HEK293T (cell line): ENCODE measurements around the gene CAPZA1.

Experiments
- CTCF ChIA-PET: fragments of 350-600 bp; formaldehyde crosslinking; extraction: SDS; loops from one replicate; lab custom pipeline; 2021; ENCODE audit warnings: antibody characterized with exemption, inconsistent platforms; lab: Yijun Ruan, JAX
- POLR2A ChIA-PET: fragments of 350-600 bp; formaldehyde crosslinking; extraction: SDS; loops from one replicate; lab custom pipeline; 2020; ENCODE audit warnings: antibody characterized with exemption, inconsistent platforms; lab: Yijun Ruan, JAX
- DNase-seq: peaks from one replicate; pipeline ENCODE4 v3.0.0; 2012; ENCODE audit warnings: mixed read lengths; ENCODE audit errors: extremely low spot score
- ARNT ChIP-seq: fragments of 450-650 bp; IDR thresholded peaks from 2 replicates; pipeline ENCODE4 v1.6.1; 2017; ENCODE audit warnings: mild to moderate bottlenecking
- BHLHE40 ChIP-seq: fragments of 450-650 bp; IDR thresholded peaks from 2 replicates; pipeline ENCODE4 v1.6.1; 2016; ENCODE audit warnings: mild to moderate bottlenecking, moderate library complexity, borderline replicate concordance
- CTBP1 ChIP-seq: fragments of 450-650 bp; IDR thresholded peaks from 2 replicates; pipeline ENCODE4 v1.6.1; 2016; ENCODE audit warnings: borderline replicate concordance
- ELF4 ChIP-seq: fragments of 450-650 bp; IDR thresholded peaks from 2 replicates; pipeline ENCODE4 v1.6.1; 2017; ENCODE audit warnings: antibody characterized with exemption
- FOXA1 ChIP-seq: fragments of 450-650 bp; IDR thresholded peaks from 2 replicates; pipeline ENCODE4 v1.6.1; 2016; ENCODE audit warnings: mild to moderate bottlenecking
- FOXK2 ChIP-seq: fragments of 450-650 bp; IDR thresholded peaks from 2 replicates; pipeline ENCODE4 v1.6.1; 2016; ENCODE audit warnings: mild to moderate bottlenecking
- FOXM1 ChIP-seq: fragments of 450-650 bp; IDR thresholded peaks from 2 replicates; pipeline ENCODE4 v1.6.1; 2017; ENCODE audit warnings: mild to moderate bottlenecking, borderline replicate concordance
- HDGF ChIP-seq: fragments of 450-650 bp; IDR thresholded peaks from 2 replicates; pipeline ENCODE4 v1.6.1; 2017; ENCODE audit warnings: antibody characterized with exemption, borderline replicate concordance
- L3MBTL2 ChIP-seq: fragments of 450-650 bp; conservative IDR thresholded peaks from 2 replicates; pipeline ENCODE4 v1.6.1; 2016; ENCODE audit warnings: mild to moderate bottlenecking
- LEF1 ChIP-seq: fragments of 450-650 bp; IDR thresholded peaks from 2 replicates; pipeline ENCODE4 v1.6.1; 2017; ENCODE audit warnings: mild to moderate bottlenecking, borderline replicate concordance
- NFRKB ChIP-seq: fragments of 450-650 bp; IDR thresholded peaks from 2 replicates; pipeline ENCODE4 v1.6.1; 2016; ENCODE audit warnings: mild to moderate bottlenecking, moderate library complexity
- PKNOX1 ChIP-seq: fragments of 450-650 bp; IDR thresholded peaks from 2 replicates; pipeline ENCODE4 v1.6.1; 2016
- SP1 ChIP-seq: fragments of 450-650 bp; IDR thresholded peaks from 2 replicates; pipeline ENCODE4 v1.6.1; 2017
- SUZ12 ChIP-seq: fragments of 450-650 bp; IDR thresholded peaks from 2 replicates; pipeline ENCODE4 v1.6.1; 2016; ENCODE audit warnings: mild to moderate bottlenecking
- TARDBP ChIP-seq: fragments of 450-650 bp; IDR thresholded peaks from 2 replicates; pipeline ENCODE4 v1.6.1; 2016
- ZNF384 ChIP-seq: fragments of 450-650 bp; IDR thresholded peaks from 2 replicates; pipeline ENCODE4 v1.6.1; 2016

Gene CAPZA1

DNA sequence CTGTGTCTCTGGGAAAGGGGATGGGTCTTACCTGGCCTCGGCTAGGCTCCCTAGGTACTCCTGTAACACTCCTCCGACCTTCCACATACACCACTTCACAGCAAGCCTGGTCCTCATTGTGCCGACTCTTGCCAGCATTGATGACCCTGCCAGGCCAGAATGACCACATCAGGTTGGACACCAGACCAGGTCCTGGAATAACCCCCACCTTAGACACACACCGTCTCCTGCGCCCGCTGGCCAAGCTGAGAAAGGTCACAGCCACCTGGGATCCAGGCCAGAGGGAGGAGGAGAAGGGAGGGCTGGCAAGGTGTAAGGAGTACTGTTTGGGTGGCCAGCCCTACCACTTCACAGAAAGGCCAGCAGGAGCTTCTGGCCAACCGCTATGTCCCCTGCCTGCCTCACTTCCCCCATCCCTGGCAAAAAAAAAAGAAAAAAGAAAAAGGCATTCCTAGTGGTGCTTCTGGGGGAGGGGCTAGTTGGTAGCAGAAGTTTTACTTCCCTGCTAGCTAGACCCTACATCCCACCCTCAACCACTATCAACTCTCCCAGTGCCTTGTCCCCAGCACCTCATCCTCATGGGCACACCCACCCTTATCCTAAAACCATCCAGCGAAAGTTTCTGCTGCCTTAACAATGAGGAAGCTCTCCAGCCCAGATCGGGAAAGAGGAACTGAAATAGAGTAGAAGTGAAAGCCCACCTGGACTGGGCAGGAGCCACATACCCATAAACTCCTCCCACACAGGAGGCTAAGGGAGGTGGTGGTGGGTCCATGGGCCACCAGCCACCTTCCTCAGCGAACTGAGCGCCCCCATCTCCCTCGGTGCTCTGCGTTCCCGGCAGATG lies 94.1 kb downstream of the CAPZA1 start:
- no peak for DNase-seq
- ChIA-PET CTCF (interaction anchor here (0.6 to 0.7 kb wide), 2 partner anchors 40 to 488 kb away, joined by 3 read pairs; no protein-coding TSS in a partner anchor), POLR2A (no interaction called here)
- no peak for TF ChIP-seq ARNT
- no peak for TF ChIP-seq HDGF
- TF ChIP-seq ZNF384, result no peak
- TF ChIP-seq PKNOX1, result no peak
- TF ChIP-seq ELF4, result no peak
- no peak for TF ChIP-seq BHLHE40
- no peak for TF ChIP-seq SUZ12
- no peak for TF ChIP-seq FOXK2
- TF ChIP-seq SP1, result no peak
- no peak for TF ChIP-seq FOXM1
- no peak for TF ChIP-seq FOXA1
- no peak for TF ChIP-seq NFRKB
- no peak for TF ChIP-seq CTBP1
- TF ChIP-seq TARDBP, result no peak
- no peak for TF ChIP-seq LEF1
- no peak for TF ChIP-seq L3MBTL2

GRCh38 chr1:112714313-112715263 lies 95.0 kb downstream of the CAPZA1 start:
- no peak for DNase-seq
- ChIA-PET POLR2A (interaction anchor here (0.8 to 2.0 kb wide), 6 partner anchors 8 to 358 kb away, joined by 3 to 8 read pairs (median 4); partner anchors contain the start of genes LRIG2, MOV10 and RHOC), CTCF (interaction anchor here (0.8 to 9.6 kb wide), 11 partner anchors 11 to 358 kb away, joined by 3 to 185 read pairs (median 7); partner anchors contain the start of genes LRIG2 and MOV10)
- TF ChIP-seq FOXK2 (no peak), FOXA1 (no peak), L3MBTL2 (peak; percentile 65)

GRCh38 chr1:112715264-112716053 lies 95.8 kb downstream of the CAPZA1 start, which contains the start of gene PPM1J:
PPM1J (minus strand) TSS chr1:112715332; CDS start chr1:112715301, 31 bp downstream.
- ChIA-PET CTCF (interaction anchor here (0.5 to 9.6 kb wide), 18 partner anchors 8 to 429 kb away, joined by 3 to 185 read pairs (median 5); partner anchors contain the start of genes LRIG2, MOV10 and RHOC), POLR2A (interaction anchor here (0.8 to 2.0 kb wide), 8 partner anchors 8 to 358 kb away, joined by 3 to 8 read pairs (median 4); partner anchors contain the start of genes LRIG2, MOV10, RHOC and ST7L)
- peak; percentile 99 for DNase-seq
- no peak for TF ChIP-seq NFRKB
- no peak for TF ChIP-seq CTBP1
- TF ChIP-seq TARDBP, result no peak
- no peak for TF ChIP-seq ELF4
- no peak for TF ChIP-seq SP1
- TF ChIP-seq ZNF384, result no peak
- no peak for TF ChIP-seq FOXM1
- no peak for TF ChIP-seq SUZ12
- no peak for TF ChIP-seq BHLHE40
- TF ChIP-seq FOXK2, result no peak

DNA sequence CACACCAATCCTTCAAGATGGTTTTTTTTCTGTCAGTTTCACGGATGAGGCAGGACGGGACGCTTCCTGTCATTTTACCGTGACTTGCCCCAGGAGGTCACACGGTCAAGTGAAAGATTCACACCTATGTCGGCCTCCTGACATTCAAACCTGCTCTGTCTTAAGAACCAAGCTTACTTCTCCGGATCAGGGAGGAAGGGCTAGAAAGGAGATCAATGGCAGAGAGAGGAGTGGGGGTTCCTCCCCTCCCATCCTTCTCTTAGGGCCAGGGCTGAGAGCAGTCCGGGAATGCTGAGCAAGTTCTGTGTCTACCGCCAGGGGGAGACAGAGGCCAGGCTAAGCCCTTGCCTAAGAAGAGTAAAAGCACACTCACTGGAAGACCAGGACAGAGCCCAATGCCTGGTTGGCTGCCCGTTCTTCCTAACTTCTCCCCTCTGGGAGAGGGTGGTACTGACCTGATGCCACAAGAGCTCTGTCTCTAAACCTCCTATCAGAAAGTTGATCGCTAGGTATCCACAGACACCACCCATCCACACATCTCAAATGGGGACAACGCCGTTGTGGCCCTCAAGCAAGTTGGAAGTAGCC lies 96.6 kb downstream of the CAPZA1 start:
- ChIA-PET POLR2A (interaction anchor here (1.5 to 2.0 kb wide), 3 partner anchors 41 to 357 kb away, joined by 3 to 8 read pairs (median 5); partner anchors contain the start of genes LRIG2, MOV10 and ST7L), CTCF (interaction anchor here (0.6 to 9.6 kb wide), 13 partner anchors 9 to 361 kb away, joined by 3 to 185 read pairs (median 6); partner anchors contain the start of genes MOV10 and RHOC)
- DNase-seq, result peak; percentile 90
- TF ChIP-seq FOXK2 (no peak), LEF1 (no peak), BHLHE40 (no peak), TARDBP (no peak), FOXM1 (no peak), L3MBTL2 (no peak), PKNOX1 (no peak), SUZ12 (no peak), ELF4 (no peak), SP1 (no peak), HDGF (no peak), NFRKB (no peak), FOXA1 (no peak), ZNF384 (no peak), CTBP1 (no peak), ARNT (no peak)
